Peyer's patch (tissue), 4 donors: ENCODE data around the gene ANKMY1. TPM values are rescaled to one million over a fixed set of nuclear protein-coding genes. Genes with fewer than 3 reads are reported as not detected.

Experiments used
- DNase-seq, 3 donors: peaks; one replicate each; pipeline ENCODE4 v3.0.0-alpha.2; 2017 to 2019
- H3K27ac ChIP-seq, 4 donors: fragments of 200-600 bp; sonication (generic); one replicate each; pipeline ENCODE4 v1.5.1; 2016 to 2019
- H3K27me3 ChIP-seq, 2 donors: fragments of 200-600 bp; sonication (generic); one replicate each; pipeline ENCODE4 v1.5.1; 2019
- H3K36me3 ChIP-seq, 3 donors: fragments of 200-600 bp; sonication (generic); one replicate each; pipeline ENCODE4 v1.5.1; 2016 to 2019
- H3K4me1 ChIP-seq, 4 donors: fragments of 200-600 bp; sonication (generic); one replicate each; pipeline ENCODE4 v1.5.1; 2016 to 2019
- H3K4me3 ChIP-seq, 4 donors: fragments of 200-600 bp; sonication (generic); 1 replicate in 3 of 4; 2 replicates in 1 of 4; pipeline ENCODE4 v1.5.1; 2016 to 2019; ENCODE audit warnings: mild to moderate bottlenecking in 1 of 4
- H3K9me3 ChIP-seq, 4 donors: fragments of 200-600 bp; sonication (generic); one replicate each; pipeline ENCODE4 v1.5.1; 2016 to 2019; ENCODE audit warnings: mild to moderate bottlenecking in 1 of 4
- CTCF ChIP-seq, 6 experiments: fragments of 450-650 bp in 4 of 6; fragments of 200-600 bp in 2 of 6; sonication (generic) in 1 of 6; IDR thresholded peaks; one replicate each; pipeline ENCODE4 v1.5.1; 2017 to 2019; ENCODE audit warnings: antibody characterized with exemption in 6 of 6, mild to moderate bottlenecking in 3 of 6, moderate library complexity in 1 of 6
- POLR2A ChIP-seq, 2 donors: fragments of 450-650 bp; IDR thresholded peaks; one replicate each; pipeline ENCODE4 v1.5.1; 2017; ENCODE audit warnings: antibody characterized with exemption in 2 of 2, mild to moderate bottlenecking in 2 of 2, moderate library complexity in 2 of 2
- total RNA-seq, 4 donors: library from RNA; depleted of rRNA; stranded (reverse); fragments of >200 nt; gene quantifications; one replicate each; pipeline ENCODE4 v1.1.0, GENCODE V29; 2016

ANKMY1 gene
- total RNA-seq, 4 donors from 2014 or later = 27.8 to 89.1 (median 40.1) TPM

- Histone ChIP-seq H3K4me1 (peaks cover 3 to 30% (median 8%) of the 10 kb centered on the region in 4 donors), H3K27me3 (peaks cover 0 to 7% of the 10 kb centered on the region in 2 donors), H3K27ac (peak overlapping the region; percentile 69 to 88 (median 81)), H3K4me3 (peak overlapping the region in 3 of 4 donors; percentile 71 to 92 (median 82)), H3K36me3 (no peaks in the 10 kb centered on the region), H3K9me3 (no peaks in the 10 kb centered on the region)
- TF ChIP-seq POLR2A (IDR thresholded peaks at IDR 0.05) = no peak
- TF ChIP-seq CTCF (IDR thresholded peaks at IDR 0.05) = no peak
- peak in 1 of 3 donors; percentile 49 for DNase-seq
Observed at GRCh38 chr2:240433973-240434727, 123.6 kb downstream of the ANKMY1 start.

DNA sequence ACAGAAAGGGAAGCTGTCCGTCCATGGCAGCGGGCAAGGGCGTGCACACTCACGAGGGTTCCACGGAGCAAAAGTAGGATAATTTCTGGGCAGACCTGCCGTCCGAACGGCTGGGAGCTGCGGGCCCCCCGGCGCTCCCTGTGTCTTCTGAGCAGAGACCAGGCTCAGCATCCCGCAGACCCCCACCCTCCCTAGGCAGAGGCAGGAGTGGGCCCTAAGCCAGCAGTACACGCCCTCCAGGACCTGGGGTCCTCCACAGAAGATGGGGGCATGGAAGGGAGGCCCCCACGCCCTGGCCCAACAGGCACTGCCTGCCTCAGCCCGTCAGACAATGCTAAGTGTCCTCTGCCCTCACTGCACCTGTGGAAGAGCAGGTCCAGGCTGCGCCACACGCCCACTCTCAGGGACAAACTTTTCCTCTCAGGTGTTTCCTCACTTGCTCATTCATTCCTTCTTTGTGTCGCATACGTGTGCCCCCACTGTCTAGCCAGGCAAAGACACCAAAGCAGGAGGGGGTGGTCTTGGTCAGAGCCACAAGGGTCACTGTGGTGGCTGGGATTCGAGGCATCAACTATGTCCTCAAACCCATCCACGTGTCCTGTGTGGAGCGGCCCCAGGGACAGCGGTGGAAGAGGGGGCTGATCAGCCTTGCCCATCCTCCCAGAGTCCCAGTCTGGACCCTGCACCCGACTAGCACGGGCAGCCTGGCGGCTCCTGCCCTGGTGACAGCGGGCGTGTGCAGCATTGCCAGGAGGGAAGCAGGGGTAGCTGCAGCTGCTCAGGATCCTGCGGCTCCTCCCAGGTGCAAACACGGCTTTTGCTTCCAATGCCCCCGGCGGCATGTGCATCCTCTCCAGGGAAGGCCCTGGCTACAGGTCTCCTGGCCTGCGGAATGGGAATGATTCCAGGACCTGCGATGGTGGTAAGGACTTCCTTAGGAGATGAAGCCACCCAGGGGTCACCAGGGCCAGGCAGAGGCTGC, 124.7 kb downstream of the ANKMY1 start:
- H3K36me3 ChIP-seq = no peaks in the 10 kb centered on the region
- H3K27ac ChIP-seq = no peak overlapping the region
- TF ChIP-seq CTCF (IDR thresholded peaks at IDR 0.05) (no peak), POLR2A (IDR thresholded peaks at IDR 0.05) (no peak)
- peaks cover 3 to 29% (median 8%) of the 10 kb centered on the region in 4 donors for H3K4me1 ChIP-seq
- H3K4me3 ChIP-seq = no peak overlapping the region
- peak in 2 of 3 donors; percentile 40 to 42 for DNase-seq
- peaks cover 0 to 7% of the 10 kb centered on the region in 2 donors for H3K27me3 ChIP-seq
- no peaks in the 10 kb centered on the region for H3K9me3 ChIP-seq

GRCh38 chr2:240432430-240432819, 125.4 kb downstream of the ANKMY1 start:
- peaks cover 3 to 22% (median 8%) of the 10 kb centered on the region in 4 donors for H3K4me1 ChIP-seq
- H3K27ac ChIP-seq = no peak overlapping the region
- TF ChIP-seq CTCF (IDR thresholded peaks at IDR 0.05) (no peak), POLR2A (IDR thresholded peaks at IDR 0.05) (no peak)
- H3K9me3 ChIP-seq = no peaks in the 10 kb centered on the region
- H3K27me3 ChIP-seq = peaks cover 0 to 7% of the 10 kb centered on the region in 2 donors
- H3K4me3 ChIP-seq = no peak overlapping the region
- H3K36me3 ChIP-seq = no peaks in the 10 kb centered on the region
- no peak for DNase-seq

GRCh38 chr2:240431661-240432424, 125.9 kb downstream of the ANKMY1 start:
- Histone ChIP-seq H3K27me3 (peaks cover 0 to 7% of the 10 kb centered on the region in 2 donors), H3K4me3 (no peak overlapping the region), H3K9me3 (no peaks in the 10 kb centered on the region), H3K36me3 (no peaks in the 10 kb centered on the region), H3K27ac (no peak overlapping the region), H3K4me1 (peaks cover 3 to 16% (median 8%) of the 10 kb centered on the region in 4 donors)
- TF ChIP-seq POLR2A (IDR thresholded peaks at IDR 0.05) (no peak), CTCF (IDR thresholded peaks at IDR 0.05) (no peak)
- peak in 1 of 3 donors; percentile 41 for DNase-seq

DNA sequence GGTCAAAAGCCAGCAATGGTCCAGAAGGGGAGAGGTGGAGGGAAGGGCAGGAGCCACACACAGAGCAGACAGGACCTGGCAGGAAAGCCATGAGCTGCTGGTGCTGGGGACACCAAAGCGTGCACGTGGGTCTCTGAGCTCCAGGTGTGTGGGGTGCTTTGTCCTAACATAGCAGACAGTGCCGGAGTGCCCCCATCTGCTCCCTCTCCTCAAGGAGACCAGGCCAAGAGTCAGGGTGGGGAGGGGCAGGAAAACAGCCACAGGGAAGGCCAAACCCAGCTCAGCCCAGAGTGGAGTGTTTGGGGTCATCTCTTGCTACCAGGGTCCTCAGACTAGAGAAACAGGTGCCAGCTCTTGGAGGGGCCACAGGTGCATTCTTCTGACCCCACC, 126.5 kb downstream of the ANKMY1 start:
- TF ChIP-seq POLR2A (IDR thresholded peaks at IDR 0.05) = no peak
- no peak for TF ChIP-seq CTCF (IDR thresholded peaks at IDR 0.05)
- H3K27ac ChIP-seq = no peak overlapping the region
- no peaks in the 10 kb centered on the region for H3K9me3 ChIP-seq
- H3K27me3 ChIP-seq = peaks cover 0 to under 1% of the 10 kb centered on the region in 2 donors
- H3K4me3 ChIP-seq = no peak overlapping the region
- no peaks in the 10 kb centered on the region for H3K36me3 ChIP-seq
- peaks cover 0 to 10% (median 3%) of the 10 kb centered on the region in 4 donors for H3K4me1 ChIP-seq
- peak in 2 of 3 donors; percentile 36 to 39 for DNase-seq
